Mucosa of rectum (tissue), 2 donors: Measurements from ENCODE around the gene IAPP.
"Not testable (repeated sequence)": the region's sequence is repeated elsewhere in the genome, so short reads cannot be mapped to it uniquely, and the experiment has no call there.

Experiments
- H3K27ac ChIP-seq, 2 donors: one replicate each; pipeline ENCODE4 v1.7.0; 2013; ENCODE audit warnings: inconsistent platforms in 2 of 2, low read depth in 2 of 2, low read length in 2 of 2
- H3K27me3 ChIP-seq, 2 donors: one replicate each; pipeline ENCODE4 v1.7.0; 2013; ENCODE audit warnings: low read length in 2 of 2; ENCODE audit not compliant: control insufficient read depth in 2 of 2, insufficient read depth in 2 of 2
- H3K36me3 ChIP-seq, 2 donors: one replicate each; pipeline ENCODE4 v1.7.0; 2013; ENCODE audit warnings: low read length in 2 of 2; ENCODE audit not compliant: control insufficient read depth in 2 of 2, insufficient read depth in 2 of 2
- H3K4me1 ChIP-seq, 2 donors: one replicate each; pipeline ENCODE4 v1.7.0; 2013; ENCODE audit warnings: low read length in 2 of 2, mild to moderate bottlenecking in 1 of 2; ENCODE audit not compliant: control insufficient read depth in 2 of 2, insufficient read depth in 2 of 2
- H3K4me3 ChIP-seq, 2 donors: one replicate each; pipeline ENCODE4 v1.7.0; 2013; ENCODE audit warnings: low read length in 2 of 2
- H3K9ac ChIP-seq, 2 donors: one replicate each; pipeline ENCODE4 v1.7.0; 2013; ENCODE audit warnings: low read length in 2 of 2, low read depth in 1 of 2, mild to moderate bottlenecking in 1 of 2
- H3K9me3 ChIP-seq, 2 donors: one replicate each; pipeline ENCODE4 v1.7.0; 2013; ENCODE audit warnings: low read length in 2 of 2; ENCODE audit not compliant: control insufficient read depth in 2 of 2
- donor health status: healthy.
- donor health status: Normal muscosa, but diverticular disease.

Gene IAPP

GRCh38 chr12:21419009-21419699, 46.5 kb downstream of the IAPP start:
- H3K9ac ChIP-seq, H3K9me3 ChIP-seq, H3K36me3 ChIP-seq, H3K4me3 ChIP-seq, H3K27me3 ChIP-seq, H3K27ac ChIP-seq, H3K4me1 ChIP-seq: not testable (repeated sequence)

DNA sequence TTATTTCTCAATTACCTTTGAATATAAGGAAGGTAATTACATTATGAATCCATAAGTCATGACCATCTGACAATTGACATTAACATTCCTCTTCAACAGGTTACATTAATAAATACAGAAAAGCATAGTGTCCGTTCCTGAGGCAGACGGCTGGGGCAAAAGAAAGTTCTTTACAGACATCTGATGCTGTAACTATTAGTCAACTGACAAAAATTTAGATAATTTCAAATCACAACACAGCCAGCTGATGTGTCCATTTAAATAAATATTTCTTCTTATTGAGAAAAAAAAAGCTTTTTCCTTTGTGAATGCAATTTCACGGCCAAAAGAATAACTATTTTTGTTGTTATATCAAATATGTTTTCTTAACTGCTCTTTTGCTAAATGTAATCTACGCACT, 55.5 kb downstream of the IAPP start:
- Histone ChIP-seq H3K36me3 (no peaks in the 10 kb centered on the region), H3K27ac (no peak overlapping the region), H3K4me3 (no peak overlapping the region), H3K27me3 (no peaks in the 10 kb centered on the region), H3K4me1 (no peaks in the 10 kb centered on the region), H3K9me3 (no peaks in the 10 kb centered on the region), H3K9ac (no peak overlapping the region)
